HG03442 (cell line): ENCODE measurements around the gene OR2B6.
"Not testable (repeated sequence)": the region's sequence is repeated elsewhere in the genome, so short reads cannot be mapped to it uniquely, and the experiment has no call there.

Source experiments
- ATAC-seq: cut with Tn5 transposase; IDR thresholded peaks from one replicate; pipeline ENCODE4 v1.9.1; 2021; ENCODE audit warnings: mild to moderate bottlenecking, moderate library complexity; ENCODE audit not compliant: unreplicated experiment

The OR2B6 gene

GRCh38 chr6:27956941-27957340 is at the start of gene OR2B6:
TSS of gene OR2B6 (plus strand) at chr6:27957241. CDS start at chr6:27957241, 0 bp downstream.
- no peak for ATAC-seq

- no peak for ATAC-seq
Measured at GRCh38 chr6:27908017-27908416, 49.0 kb upstream of the OR2B6 start.

GRCh38 chr6:27911956-27912446 is 45.0 kb upstream of the OR2B6 start, which contains the start of gene OR2B2:
TSS of gene OR2B2 (minus strand) at chr6:27912396. CDS start at chr6:27912319, 77 bp downstream.
- ATAC-seq, result no peak

- ATAC-seq, result no peak
Measured at GRCh38 chr6:27922949-27923348, 34.1 kb upstream of the OR2B6 start.

GRCh38 chr6:27924179-27924578 is 32.9 kb upstream of the OR2B6 start:
- no peak for ATAC-seq

GRCh38 chr6:27928041-27928440 is 29.0 kb upstream of the OR2B6 start:
- not testable (repeated sequence) for ATAC-seq

GRCh38 chr6:27929930-27930329 is 27.1 kb upstream of the OR2B6 start:
- ATAC-seq, result not testable (repeated sequence)

- no peak for ATAC-seq
Measured at GRCh38 chr6:27931209-27931608, 25.8 kb upstream of the OR2B6 start.

- ATAC-seq, result no peak
Measured at GRCh38 chr6:27940766-27941165, 16.3 kb upstream of the OR2B6 start.

- not testable (repeated sequence) for ATAC-seq
Measured at GRCh38 chr6:27943072-27943471, 14.0 kb upstream of the OR2B6 start.

GRCh38 chr6:27948237-27948636 is 8.8 kb upstream of the OR2B6 start:
- ATAC-seq, result no peak

- no peak for ATAC-seq
Measured at GRCh38 chr6:27951040-27951439, 6.0 kb upstream of the OR2B6 start.

GRCh38 chr6:27957516-27957915 is 475 bp downstream of the OR2B6 start:
- ATAC-seq, result no peak

GRCh38 chr6:27962506-27962905 is 5.5 kb downstream of the OR2B6 start:
- ATAC-seq, result no peak

- no peak for ATAC-seq
Measured at GRCh38 chr6:27966044-27966443, 9.0 kb downstream of the OR2B6 start.

- no peak for ATAC-seq
Measured at GRCh38 chr6:27966816-27967426, 9.9 kb downstream of the OR2B6 start.

- no peak for ATAC-seq
Measured at GRCh38 chr6:27970444-27970843, 13.4 kb downstream of the OR2B6 start.

- ATAC-seq, result no peak
Measured at GRCh38 chr6:27972750-27973149, 15.7 kb downstream of the OR2B6 start.

GRCh38 chr6:27977387-27977786 is 20.3 kb downstream of the OR2B6 start:
- ATAC-seq, result no peak

GRCh38 chr6:27978705-27979104 is 21.7 kb downstream of the OR2B6 start:
- no peak for ATAC-seq

GRCh38 chr6:27980111-27980510 is 23.1 kb downstream of the OR2B6 start:
- no peak for ATAC-seq

GRCh38 chr6:27986928-27987725 is 30.1 kb downstream of the OR2B6 start:
- no peak for ATAC-seq
